GM12878 (cell line): ENCODE data around the gene PPP2R3A. TPM values are rescaled to one million over a fixed set of nuclear protein-coding genes. Genes with fewer than 3 reads are reported as not detected.

ENCODE experiments used
- ATAC-seq: fragments of 200-7000 bp; cut with Tn5 transposase; 3 replicates; pipeline ENCODE4 v1.9.1; 2020; ENCODE audit warnings: mild to moderate bottlenecking, moderate library complexity
- BruUV-seq: library from RNA; stranded (reverse); fragments of 400-500 nt; replicated peaks from 2 replicates; lab custom pipeline; 2021; lab: Mats Ljungman, UMichigan
- CTCF ChIA-PET: fragments of 300-600 bp; sonication (Branson Sonifier 250); formaldehyde crosslinking; extraction: SDS; loops from one replicate; lab custom pipeline; 2021; ENCODE audit warnings: inconsistent platforms; lab: Yijun Ruan, JAX
- POLR2A ChIA-PET: fragments of 350-600 bp; formaldehyde crosslinking; extraction: SDS; loops from one replicate; lab custom pipeline; 2021; ENCODE audit warnings: inconsistent platforms; lab: Charles Lee
- RAD21 ChIA-PET: fragments of 300-600 bp; sonication (Branson Sonifier 250); formaldehyde crosslinking; loops from one replicate; lab custom pipeline; 2023; ENCODE audit warnings: antibody characterized with exemption; ENCODE audit not compliant: unreplicated experiment; lab: Charles Lee
- SMC1A ChIA-PET: fragments of 300-600 bp; sonication (Branson Sonifier 250); formaldehyde crosslinking; loops from one replicate; lab custom pipeline; 2023; ENCODE audit not compliant: unreplicated experiment, uncharacterized antibody; lab: Charles Lee
- DNase-seq: peaks from one replicate; pipeline ENCODE4 v3.0.0-alpha.2; 2011; ENCODE audit warnings: low read depth, low spot score
- FAIRE-seq: peaks from 3 replicates; lab custom pipeline; 2011; peaks lifted over from hg19 to GRCh38; lab: Jason Lieb, UNC
- H2AFZ ChIP-seq: 2 replicates; pipeline ENCODE4 v1.6.0; 2011; ENCODE audit warnings: low read depth, low read length, control low read depth; ENCODE audit not compliant: control insufficient read depth
- H3K27ac ChIP-seq: 2 replicates; pipeline ENCODE4 v1.5.1; 2011; ENCODE audit warnings: control low read depth; ENCODE audit not compliant: control insufficient read depth, insufficient read depth
- H3K27me3 ChIP-seq, 2 experiments: replicated peaks in 1 of 2; 2 replicates each; pipeline versions ENCODE4 v1.6.0 to v1.6.1; 2011; ENCODE audit warnings: low read length in 1 of 2; ENCODE audit not compliant: control insufficient read depth in 2 of 2, insufficient read depth in 2 of 2
- H3K36me3 ChIP-seq, 2 experiments: 2 replicates each; pipeline ENCODE4 v1.5.1; 2011; ENCODE audit warnings: low read length in 1 of 2; ENCODE audit not compliant: control insufficient read depth in 2 of 2, insufficient read depth in 2 of 2
- H3K4me1 ChIP-seq: 2 replicates; pipeline ENCODE4 v1.6.1; 2011; ENCODE audit warnings: mild to moderate bottlenecking, low read length, moderate library complexity, mixed read lengths; ENCODE audit not compliant: control insufficient read depth, insufficient read depth
- H3K4me2 ChIP-seq: 2 replicates; pipeline ENCODE4 v1.6.0; 2011; ENCODE audit warnings: control low read depth; ENCODE audit not compliant: control insufficient read depth, insufficient read depth
- H3K4me3 ChIP-seq: fragments of 200-600 bp; sonication (generic); 2 replicates; pipeline ENCODE4 v1.5.1; 2016
- H3K79me2 ChIP-seq: 2 replicates; pipeline ENCODE4 v1.6.0; 2011; ENCODE audit warnings: low read length; ENCODE audit not compliant: control insufficient read depth, insufficient read depth
- H3K9ac ChIP-seq: 2 replicates; pipeline ENCODE4 v1.8.0; 2011; ENCODE audit warnings: low read length, control low read depth, mixed read lengths; ENCODE audit not compliant: control insufficient read depth, insufficient read depth
- H3K9me3 ChIP-seq: replicated peaks from 3 replicates; pipeline ENCODE4 v1.5.1; 2011; ENCODE audit warnings: mild to moderate bottlenecking, low read length; ENCODE audit not compliant: control insufficient read depth, insufficient read depth
- H4K20me1 ChIP-seq: 2 replicates; pipeline ENCODE4 v1.6.0; 2011; ENCODE audit not compliant: control insufficient read depth, insufficient read depth
- BMI1 ChIP-seq: fragments of 450-650 bp; IDR thresholded peaks from 2 replicates; pipeline ENCODE4 v1.6.1; 2016; ENCODE audit warnings: mild to moderate bottlenecking, moderate library complexity, borderline replicate concordance
- CHD2 ChIP-seq: IDR thresholded peaks from 2 replicates; pipeline ENCODE4 v1.6.1; 2011; ENCODE audit warnings: low read depth, low read length, improper control_type of control experiment, borderline replicate concordance
- MYB ChIP-seq: fragments of 150-350 bp; IDR thresholded peaks from 2 replicates; pipeline ENCODE4 v1.6.1; 2014; ENCODE audit warnings: mild to moderate bottlenecking, low read depth, low read length, borderline replicate concordance
- NFXL1 ChIP-seq: fragments of 450-650 bp; IDR thresholded peaks from 2 replicates; pipeline ENCODE4 v1.6.1; 2017; ENCODE audit warnings: antibody characterized with exemption, mild to moderate bottlenecking, borderline replicate concordance
- SMAD1 ChIP-seq: fragments of 450-650 bp; IDR thresholded peaks from 2 replicates; pipeline ENCODE4 v1.6.1; 2018; ENCODE audit warnings: mild to moderate bottlenecking, low read depth; ENCODE audit not compliant: partially characterized antibody
- ZBTB11 ChIP-seq: fragments of 450-650 bp; formaldehyde crosslinking; IDR thresholded peaks from 2 replicates; pipeline ENCODE4 v1.5.0; 2022; ENCODE audit warnings: mild to moderate bottlenecking, missing genetic modification characterization
- ZBTB33 ChIP-seq: fragments of 450-650 bp; IDR thresholded peaks from 2 replicates; pipeline ENCODE4 v1.6.1; 2017; ENCODE audit warnings: mild to moderate bottlenecking
- ZNF24 ChIP-seq: fragments of 450-650 bp; IDR thresholded peaks from 2 replicates; pipeline ENCODE4 v1.6.1; 2017; ENCODE audit warnings: antibody characterized with exemption, mild to moderate bottlenecking
- WGBS: methylation state at CpG from one replicate; pipeline ENCODE4 v1.1.6; 2016; ENCODE audit warnings: low lambda C conversion rate; ENCODE audit not compliant: insufficient replicate concordance, insufficient coverage; ENCODE audit errors: missing lambda C conversion rate; 5-methylcytosine and 5-hydroxymethylcytosine counted together
- in situ Hi-C: fragments of 300-500 bp; cut with MboI; formaldehyde crosslinking; loops from 9 replicates; pipeline ENCODE4 v1.14.3; 2018; ENCODE audit warnings: mixed read lengths
- intact Hi-C: fragments of 100-400 bp; cut with micrococcal nuclease; formaldehyde crosslinking; loops from one replicate; pipeline ENCODE4 v1.14.2; 2022; ENCODE audit not compliant: unreplicated experiment
- polyA plus RNA-seq, 11 experiments: library from polyadenylated mRNA; depleted of rRNA in 4 of 11; unstranded in 6 of 11; stranded (reverse) in 5 of 11; fragments of >200 nt; fragmentation: Nextera tagmentation in 4 of 11; fragmentation: Illumina TruSeq in 1 of 11; extraction: Ambion mirVana in 4 of 11; extraction: Trizol in 1 of 11; gene quantifications; 1 replicate in 1 of 11; 2 replicates in 10 of 11; pipeline versions ENCODE4 v1.2.1 to v1.2.3, GENCODE V29; 2011 to 2016; ENCODE audit warnings: inconsistent platforms in 2 of 11, missing spikeins in 2 of 11, low read depth in 1 of 11
- total RNA-seq, 4 experiments: library from RNA; depleted of rRNA in 3 of 4; stranded (reverse); fragments of >200 nt in 3 of 4; fragmentation: Illumina TruSeq in 1 of 4; extraction: Trizol in 1 of 4; gene quantifications; 2 replicates each; pipeline versions ENCODE4 v1.2.1 to v1.2.3, GENCODE V29; 2013 to 2021

PPP2R3A gene
- total and polyA plus RNA-seq, 10 of the 15 experiments (the other 5 are each of a cell fraction or from before 2014, with no cell fraction given), result under 0.01 to 0.16 (median 0.06) TPM; not detected in 5

GRCh38 chr3:135950941-135951340 is 14.6 kb upstream of the PPP2R3A start:
- POLR2A ChIA-PET, result interaction anchor here (0.6 kb wide), 1 partner anchor 62 kb away, joined by 3 read pairs; no protein-coding TSS in a partner anchor
- in situ Hi-C loops (no loop called here), intact Hi-C loops (no loop called here)
- H3K27me3 ChIP-seq, result no peaks in the 10 kb centered on the region
- no peaks in the 10 kb centered on the region for H3K4me1 ChIP-seq
- no peak overlapping the region for H3K9ac ChIP-seq
- ATAC-seq (no peak), FAIRE-seq (no peak), DNase-seq (no peak)
- no TSS peak for BruUV-seq
- no peak overlapping the region for H2AFZ ChIP-seq
- WGBS, result 60% methylated on average over 2 of the region's 2 CpGs
- no peaks in the 10 kb centered on the region for H3K9me3 ChIP-seq
- H3K4me2 ChIP-seq, result no peak overlapping the region
- no peaks in the 10 kb centered on the region for H3K79me2 ChIP-seq
- no peak overlapping the region for H3K4me3 ChIP-seq
- CTCF ChIA-PET, result interaction anchor here (0.6 kb wide), 1 partner anchor 108 kb away, joined by 3 read pairs; no protein-coding TSS in a partner anchor
- no peaks in the 10 kb centered on the region for H3K36me3 ChIP-seq
- SMC1A ChIA-PET, result no interaction called here
- no peaks in the 10 kb centered on the region for H4K20me1 ChIP-seq
- TF ChIP-seq ZNF24, result no peak
- no peak for TF ChIP-seq ZBTB33
- TF ChIP-seq BMI1, result no peak
- no peak for TF ChIP-seq ZBTB11
- no peak for TF ChIP-seq CHD2
- no peak for TF ChIP-seq NFXL1
- no peak for TF ChIP-seq SMAD1
- TF ChIP-seq MYB, result no peak
- RAD21 ChIA-PET, result no interaction called here
- H3K27ac ChIP-seq, result no peak overlapping the region
